MM.1S (cell line): ENCODE results near the gene PPP2R2D.

ENCODE experiments used
- DNase-seq: peaks from one replicate; pipeline ENCODE4 v3.0.0-alpha.2; 2015
- H2AFZ ChIP-seq: fragments of 300-600 bp; sonication (generic); 2 replicates; pipeline ENCODE4 v1.6.0; 2016; ENCODE audit warnings: antibody characterized with exemption, low read length
- H3F3A ChIP-seq: fragments of 300-600 bp; sonication (generic); 2 replicates; pipeline ENCODE4 v1.6.1; 2016; ENCODE audit warnings: mild to moderate bottlenecking, antibody characterized with exemption, low read length, moderate library complexity, mixed read lengths; ENCODE audit not compliant: insufficient read depth
- H3K27ac ChIP-seq: fragments of 300-600 bp; sonication (generic); 2 replicates; pipeline ENCODE4 v1.5.1; 2016; ENCODE audit warnings: mild to moderate bottlenecking, low read length
- H3K27me3 ChIP-seq: fragments of 300-600 bp; sonication (generic); replicated peaks from 2 replicates; pipeline ENCODE4 v1.6.0; 2016; ENCODE audit warnings: low read length; ENCODE audit not compliant: insufficient read depth
- H3K36me3 ChIP-seq: fragments of 300-600 bp; sonication (generic); replicated peaks from 2 replicates; pipeline ENCODE4 v1.6.1; 2016; ENCODE audit warnings: mild to moderate bottlenecking, low read length, mixed read lengths; ENCODE audit not compliant: insufficient read depth
- H3K4me1 ChIP-seq: fragments of 300-600 bp; sonication (generic); 2 replicates; pipeline ENCODE4 v1.6.1; 2016; ENCODE audit warnings: low read length, mixed read lengths
- H3K4me2 ChIP-seq: fragments of 300-600 bp; sonication (generic); 2 replicates; pipeline ENCODE4 v1.6.0; 2016; ENCODE audit warnings: low read depth, low read length
- H3K4me3 ChIP-seq: fragments of 300-600 bp; sonication (generic); 2 replicates; pipeline ENCODE4 v1.5.1; 2016; ENCODE audit warnings: low read length, mixed read lengths
- H3K79me2 ChIP-seq: fragments of 300-600 bp; sonication (generic); 2 replicates; pipeline ENCODE4 v1.6.1; 2016; ENCODE audit warnings: mixed run types, low read length, mixed read lengths
- H3K9ac ChIP-seq: fragments of 300-600 bp; sonication (generic); 2 replicates; pipeline ENCODE4 v1.6.1; 2016; ENCODE audit warnings: low read length, mixed read lengths
- H3K9me2 ChIP-seq: fragments of 300-600 bp; sonication (generic); replicated peaks from 2 replicates; pipeline ENCODE4 v1.6.1; 2016; ENCODE audit warnings: mild to moderate bottlenecking, low read length, mixed read lengths; ENCODE audit not compliant: insufficient read depth
- H3K9me3 ChIP-seq: fragments of 300-600 bp; sonication (generic); replicated peaks from 2 replicates; pipeline ENCODE4 v1.6.1; 2016; ENCODE audit warnings: mild to moderate bottlenecking, low read length, mixed read lengths; ENCODE audit not compliant: insufficient read depth
- H4K20me1 ChIP-seq: fragments of 300-600 bp; sonication (generic); 2 replicates; pipeline ENCODE4 v1.6.1; 2016; ENCODE audit warnings: mild to moderate bottlenecking, low read length, moderate library complexity, mixed read lengths; ENCODE audit not compliant: insufficient read depth
- CTCF ChIP-seq: fragments of 300-600 bp; sonication (generic); IDR thresholded peaks from 2 replicates; pipeline ENCODE4 v1.5.1; 2016; ENCODE audit warnings: antibody characterized with exemption, low read length, mixed read lengths
- EZH2 ChIP-seq: fragments of 300-600 bp; sonication (generic); optimal IDR thresholded peaks from 2 replicates; pipeline ENCODE3; 2017; ENCODE audit warnings: low read depth, mild to moderate bottlenecking, antibody characterized with exemption, low read length, mixed read lengths
- EZH2phosphoT487 ChIP-seq: fragments of 300-600 bp; sonication (generic); IDR thresholded peaks from 2 replicates; pipeline ENCODE4 v1.6.1; 2018; ENCODE audit warnings: antibody characterized with exemption, low read length

PPP2R2D gene

GRCh38 chr10:131998845-131999681, 98.3 kb downstream of the PPP2R2D start:
- Histone ChIP-seq H3K4me1 (no peaks in the 10 kb centered on the region), H3F3A (no peaks in the 10 kb centered on the region), H2AFZ (no peak overlapping the region), H3K4me3 (no peak overlapping the region), H4K20me1 (no peaks in the 10 kb centered on the region), H3K27ac (no peak overlapping the region), H3K36me3 (no peaks in the 10 kb centered on the region), H3K9ac (no peak overlapping the region), H3K79me2 (no peaks in the 10 kb centered on the region), H3K9me3 (no peaks in the 10 kb centered on the region), H3K4me2 (no peak overlapping the region), H3K27me3 (0 out of 2 replicates have a peak, but pooled peaks cover 6% of the 10 kb centered on the region), H3K9me2 (no peaks in the 10 kb centered on the region)
- no peak for TF ChIP-seq CTCF
- TF ChIP-seq EZH2phosphoT487, result no peak
- no peak for TF ChIP-seq EZH2
- no peak for DNase-seq

GRCh38 chr10:132001238-132001972, 100.6 kb downstream of the PPP2R2D start:
- TF ChIP-seq CTCF (no peak), EZH2 (no peak), EZH2phosphoT487 (no peak)
- no peak overlapping the region for H3K9ac ChIP-seq
- H3F3A ChIP-seq, result no peaks in the 10 kb centered on the region
- peak overlapping the region; percentile 28; the same call in 1 of the 2 replicates for H3K4me3 ChIP-seq
- H3K36me3 ChIP-seq, result no peaks in the 10 kb centered on the region
- H3K9me2 ChIP-seq, result no peaks in the 10 kb centered on the region
- H2AFZ ChIP-seq, result peak overlapping the region; percentile 43; the same call in 1 of the 2 replicates
- DNase-seq, result peak; percentile 36
- no peaks in the 10 kb centered on the region for H3K4me1 ChIP-seq
- H3K27me3 ChIP-seq, result peaks cover 6% of the 10 kb centered on the region; the same call in 1 of the 2 replicates
- H3K4me2 ChIP-seq, result peak overlapping the region; percentile 46; the same call in 1 of the 2 replicates
- H3K9me3 ChIP-seq, result no peaks in the 10 kb centered on the region
- H3K27ac ChIP-seq, result no peak overlapping the region
- no peaks in the 10 kb centered on the region for H3K79me2 ChIP-seq
- no peaks in the 10 kb centered on the region for H4K20me1 ChIP-seq

DNA sequence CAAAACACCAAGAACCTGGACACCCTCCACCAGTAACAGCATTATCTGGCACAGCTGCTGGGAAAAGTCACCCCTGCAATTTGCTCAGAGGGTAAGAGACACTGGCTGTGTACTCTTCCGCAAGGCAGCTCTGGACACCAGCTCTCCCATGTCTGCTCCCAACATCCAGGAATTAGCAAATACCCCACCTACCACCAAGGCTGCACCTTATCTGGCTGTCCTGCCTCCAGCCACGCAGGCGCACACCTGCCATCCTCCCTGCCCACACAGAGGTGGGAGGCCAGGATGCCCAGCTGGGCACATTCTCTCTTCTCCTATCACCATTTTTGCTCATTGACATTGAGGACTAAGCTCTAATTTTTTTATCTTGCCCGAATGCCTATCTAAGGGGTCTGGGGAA, 101.2 kb downstream of the PPP2R2D start:
- no peaks in the 10 kb centered on the region for H3F3A ChIP-seq
- H3K9me2 ChIP-seq, result no peaks in the 10 kb centered on the region
- H2AFZ ChIP-seq, result no peak overlapping the region
- no peaks in the 10 kb centered on the region for H3K79me2 ChIP-seq
- H3K4me3 ChIP-seq, result no peak overlapping the region
- H3K9me3 ChIP-seq, result no peaks in the 10 kb centered on the region
- H3K9ac ChIP-seq, result no peak overlapping the region
- H3K36me3 ChIP-seq, result no peaks in the 10 kb centered on the region
- no peak for TF ChIP-seq EZH2
- no peak for TF ChIP-seq CTCF
- TF ChIP-seq EZH2phosphoT487, result no peak
- H4K20me1 ChIP-seq, result no peaks in the 10 kb centered on the region
- H3K4me1 ChIP-seq, result no peaks in the 10 kb centered on the region
- H3K27me3 ChIP-seq, result peaks cover 6% of the 10 kb centered on the region; the same call in 1 of the 2 replicates
- no peak overlapping the region for H3K4me2 ChIP-seq
- DNase-seq, result no peak
- no peak overlapping the region for H3K27ac ChIP-seq
